DOHH2 (cell line): ENCODE results near the gene FASTKD3.

Experiments
- EZH2phosphoT487 ChIP-seq: fragments of 200-600 bp; sonication (generic); IDR thresholded peaks from 2 replicates; pipeline ENCODE4 v1.6.1; 2017; ENCODE audit warnings: borderline replicate concordance, mild to moderate bottlenecking, antibody characterized with exemption, low read length, moderate library complexity, mixed read lengths
- TF ChIP-seq, protein P1 (sequence below): fragments of 200-600 bp; sonication (generic); IDR thresholded peaks from one replicate; pipeline ENCODE4 v1.5.1; 2014; ENCODE audit warnings: antibody characterized with exemption, mild to moderate bottlenecking, low read depth, low read length; ENCODE audit not compliant: poor library complexity, severe bottlenecking

DNA sequence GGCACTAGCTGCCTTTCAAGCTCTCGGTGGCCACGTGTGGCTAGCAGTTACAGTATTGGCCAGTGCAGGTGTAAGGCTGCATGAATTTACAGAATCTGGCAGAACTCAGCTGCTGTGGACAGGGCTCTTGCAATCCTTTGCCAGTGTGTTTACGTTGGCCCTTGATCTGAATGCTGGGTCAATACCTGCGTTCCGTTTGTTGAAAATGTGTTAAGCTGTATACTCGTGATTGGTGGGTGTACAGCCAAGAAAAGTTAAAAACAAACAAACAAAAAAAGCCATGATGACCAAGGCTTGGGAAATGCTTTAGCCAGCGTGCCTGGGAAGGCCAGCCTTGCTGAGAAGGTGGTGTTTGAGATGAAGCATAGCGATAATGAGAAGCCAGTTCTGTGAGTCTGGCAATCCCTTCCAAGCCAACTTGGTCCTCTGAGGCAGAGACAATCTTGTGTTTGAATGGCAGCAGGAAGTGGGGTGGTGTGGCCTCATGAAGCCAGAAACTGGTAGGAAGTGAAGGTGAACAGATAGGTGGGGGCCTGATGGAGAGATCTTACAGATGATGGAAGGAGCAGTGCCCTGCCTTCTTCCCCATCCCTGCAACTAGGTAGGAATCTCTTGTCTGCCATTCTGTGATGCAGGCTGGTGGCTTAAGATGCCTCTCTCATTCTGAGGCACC lies 17.1 kb downstream of the FASTKD3 start:
- TF ChIP-seq, protein P1, sequence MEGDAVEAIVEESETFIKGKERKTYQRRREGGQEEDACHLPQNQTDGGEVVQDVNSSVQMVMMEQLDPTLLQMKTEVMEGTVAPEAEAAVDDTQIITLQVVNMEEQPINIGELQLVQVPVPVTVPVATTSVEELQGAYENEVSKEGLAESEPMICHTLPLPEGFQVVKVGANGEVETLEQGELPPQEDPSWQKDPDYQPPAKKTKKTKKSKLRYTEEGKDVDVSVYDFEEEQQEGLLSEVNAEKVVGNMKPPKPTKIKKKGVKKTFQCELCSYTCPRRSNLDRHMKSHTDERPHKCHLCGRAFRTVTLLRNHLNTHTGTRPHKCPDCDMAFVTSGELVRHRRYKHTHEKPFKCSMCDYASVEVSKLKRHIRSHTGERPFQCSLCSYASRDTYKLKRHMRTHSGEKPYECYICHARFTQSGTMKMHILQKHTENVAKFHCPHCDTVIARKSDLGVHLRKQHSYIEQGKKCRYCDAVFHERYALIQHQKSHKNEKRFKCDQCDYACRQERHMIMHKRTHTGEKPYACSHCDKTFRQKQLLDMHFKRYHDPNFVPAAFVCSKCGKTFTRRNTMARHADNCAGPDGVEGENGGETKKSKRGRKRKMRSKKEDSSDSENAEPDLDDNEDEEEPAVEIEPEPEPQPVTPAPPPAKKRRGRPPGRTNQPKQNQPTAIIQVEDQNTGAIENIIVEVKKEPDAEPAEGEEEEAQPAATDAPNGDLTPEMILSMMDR: no peak
- TF ChIP-seq EZH2phosphoT487: no peak
